Pulmonary artery endothelial cell (primary cell): ENCODE results near the gene GAS6. TPM values are rescaled to one million over a fixed set of nuclear protein-coding genes. Genes with fewer than 3 reads are reported as not detected.

ENCODE experiments used
- DNase-seq: peaks from one replicate; pipeline ENCODE4 v3.0.0-alpha.2; 2011; ENCODE audit warnings: low read depth, low spot score
- total RNA-seq: library from RNA; depleted of rRNA; stranded (reverse); fragments of >200 nt; gene quantifications from 2 replicates; pipeline ENCODE4 v1.2.3, GENCODE V29; 2014

Gene GAS6
- total RNA-seq, 1 donor from 2014 or later = 127 TPM

DNA sequence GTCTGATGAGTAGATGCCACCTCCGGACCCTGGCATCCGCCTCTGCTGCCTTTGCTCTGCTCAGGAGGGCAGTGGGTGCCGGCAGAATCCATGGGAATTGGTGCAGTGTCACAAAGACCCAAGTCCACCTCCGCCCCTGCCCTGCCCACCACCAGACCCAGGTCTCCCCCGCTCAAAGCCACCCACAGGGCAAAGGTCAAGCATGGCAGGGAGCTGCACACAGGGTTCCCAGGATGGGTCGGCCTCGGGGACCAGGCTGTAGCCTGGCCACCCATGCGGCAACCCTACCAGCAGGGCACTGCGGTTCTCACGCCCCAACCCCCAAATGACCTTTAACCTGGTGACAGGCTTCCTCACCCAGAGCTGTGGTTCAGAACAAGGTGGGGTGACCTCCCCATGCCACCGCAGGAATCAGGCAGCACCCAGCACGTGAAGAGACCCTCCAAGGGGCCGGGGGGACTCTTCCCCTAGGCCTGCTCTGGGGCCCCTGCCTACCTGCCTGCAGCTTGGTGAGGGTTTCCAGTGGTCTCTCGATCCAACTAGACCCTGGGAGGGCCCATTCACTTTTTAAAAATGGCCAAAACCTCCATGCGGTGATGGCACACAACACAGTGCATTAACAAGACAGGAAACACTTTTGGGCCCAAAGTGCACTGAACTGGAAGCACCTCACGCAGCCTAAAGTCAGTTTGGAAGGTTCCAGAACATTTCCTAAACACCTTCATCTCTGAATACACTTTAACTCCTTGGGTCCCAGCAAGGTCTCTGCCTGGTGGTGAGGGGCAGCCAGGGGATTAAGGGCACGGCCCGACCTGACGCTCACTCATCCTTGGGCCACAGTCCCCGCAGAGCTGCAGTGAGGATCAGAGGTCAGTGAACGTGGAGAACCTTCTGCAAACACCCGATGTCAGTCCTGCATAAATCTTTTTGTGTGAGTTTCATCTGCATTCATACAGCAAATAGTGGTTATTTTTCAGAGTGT is 11.0 kb downstream of the GAS6 start:
- DNase-seq = no peak

DNA sequence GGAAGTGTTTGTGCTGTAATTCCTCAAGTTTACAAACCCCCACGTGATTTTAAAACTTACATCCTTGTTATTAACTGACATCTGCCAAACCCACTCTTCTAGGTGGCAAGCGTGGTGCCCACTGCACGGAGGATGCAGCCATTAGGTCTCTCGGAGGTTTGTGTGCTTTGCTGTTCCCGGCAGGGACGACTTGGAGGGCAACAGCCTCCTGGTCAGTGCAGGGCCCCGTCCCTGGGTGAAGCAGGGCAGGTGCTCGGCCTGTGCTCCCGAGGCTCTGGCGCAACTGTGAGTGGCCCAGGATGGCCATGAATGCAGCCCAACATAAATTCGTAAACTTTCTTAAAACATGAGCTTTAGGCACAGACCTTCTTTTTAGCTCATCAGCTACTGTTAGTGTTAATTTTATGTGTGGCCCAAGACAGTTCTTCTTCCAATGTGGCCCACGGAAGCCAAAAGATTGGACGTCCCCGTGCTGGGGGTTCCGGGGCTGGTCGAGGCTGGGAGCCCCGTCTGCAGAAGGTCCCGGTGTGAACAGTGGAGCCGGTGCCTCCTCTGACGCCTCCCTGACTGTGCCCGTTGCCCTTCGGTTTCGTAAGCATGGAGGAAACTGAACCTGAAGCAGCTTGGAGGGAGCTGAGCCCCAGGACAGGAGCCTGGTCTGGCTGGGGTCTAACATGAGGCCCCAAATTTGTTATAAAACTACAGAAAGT is 11.9 kb downstream of the GAS6 start:
- DNase-seq = no peak

DNA sequence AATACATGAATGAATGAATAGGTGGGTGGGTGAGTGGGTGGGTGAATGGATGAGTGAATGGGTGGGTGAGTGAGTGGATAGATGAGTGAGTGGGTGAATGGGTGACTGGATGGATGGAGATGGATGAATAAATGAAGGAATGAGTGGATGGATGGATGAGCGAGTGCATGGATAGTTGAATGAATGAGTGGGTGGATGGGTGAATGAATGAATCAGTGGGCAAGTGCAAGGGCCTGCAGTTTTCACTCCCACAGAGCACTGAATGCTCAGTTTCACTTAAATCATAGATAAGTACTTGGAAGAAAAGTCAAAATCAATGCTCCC is 12.4 kb downstream of the GAS6 start:
- no peak for DNase-seq

DNA sequence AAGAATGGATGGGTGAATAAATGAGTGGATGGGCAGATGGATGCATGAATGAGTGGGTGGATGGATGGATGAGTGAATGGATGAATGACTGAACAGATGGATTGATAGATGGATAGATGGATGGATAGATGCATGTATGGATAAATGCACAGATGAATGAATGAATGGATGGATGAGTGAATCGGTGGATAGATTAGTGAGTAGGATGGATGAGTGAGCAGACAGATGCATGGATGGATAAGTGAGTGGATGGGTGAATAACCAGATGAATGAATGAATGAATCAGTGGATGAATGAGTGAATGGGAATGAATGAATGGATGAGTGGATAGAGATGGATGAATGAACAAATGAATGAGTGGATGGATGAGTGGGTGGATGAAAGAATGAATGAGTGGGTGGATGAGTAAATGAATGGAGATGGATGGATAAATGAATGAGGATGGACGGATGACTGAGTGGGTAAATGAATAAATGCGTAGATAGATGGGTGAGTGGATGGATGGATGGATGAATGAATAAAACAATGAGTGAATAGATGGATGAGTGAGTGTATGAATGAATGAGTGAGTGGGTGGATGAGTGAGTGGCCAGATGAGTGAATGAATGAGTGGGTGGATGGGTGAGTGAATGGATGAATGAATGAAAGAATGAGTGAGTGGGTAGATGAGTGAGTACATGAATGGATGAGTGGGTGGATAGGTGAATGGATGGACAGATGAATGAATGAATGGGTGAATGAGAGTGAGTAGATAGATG is 13.0 kb downstream of the GAS6 start:
- DNase-seq = no peak

DNA sequence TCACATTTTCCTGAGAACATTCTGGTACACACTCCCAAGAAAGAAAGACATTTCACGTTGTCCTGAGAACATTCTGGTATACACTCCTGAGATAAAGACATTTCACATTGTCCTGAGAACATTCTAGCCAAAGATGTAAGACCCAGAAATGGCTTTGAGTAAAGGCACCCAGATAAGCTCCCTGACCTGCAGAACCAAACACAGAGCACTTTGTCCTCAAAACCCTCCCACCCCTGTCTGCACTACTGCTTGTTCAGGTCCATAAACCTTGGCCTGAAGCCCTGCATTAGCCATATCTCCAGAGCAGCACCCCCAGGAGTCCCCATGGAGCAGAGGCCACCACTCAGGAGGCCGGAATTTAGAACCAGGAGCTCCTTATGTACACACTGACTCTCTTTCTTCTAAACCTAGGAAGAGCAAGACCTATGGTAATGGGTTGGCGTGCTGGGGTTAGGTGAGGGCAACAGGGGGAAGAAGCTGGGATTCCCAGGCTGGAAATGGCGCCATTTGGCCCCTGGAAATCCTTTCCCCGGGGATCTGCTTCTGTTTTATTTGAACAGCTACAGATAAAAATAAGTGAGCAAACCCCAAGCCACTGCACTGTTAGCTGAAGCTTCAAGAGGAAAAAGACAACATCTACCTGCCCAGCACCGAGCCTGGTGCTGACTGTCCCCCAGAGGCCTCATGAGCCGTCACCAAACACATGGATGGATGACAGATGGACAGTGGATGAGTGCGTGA is 13.7 kb downstream of the GAS6 start:
- DNase-seq = no peak

DNA sequence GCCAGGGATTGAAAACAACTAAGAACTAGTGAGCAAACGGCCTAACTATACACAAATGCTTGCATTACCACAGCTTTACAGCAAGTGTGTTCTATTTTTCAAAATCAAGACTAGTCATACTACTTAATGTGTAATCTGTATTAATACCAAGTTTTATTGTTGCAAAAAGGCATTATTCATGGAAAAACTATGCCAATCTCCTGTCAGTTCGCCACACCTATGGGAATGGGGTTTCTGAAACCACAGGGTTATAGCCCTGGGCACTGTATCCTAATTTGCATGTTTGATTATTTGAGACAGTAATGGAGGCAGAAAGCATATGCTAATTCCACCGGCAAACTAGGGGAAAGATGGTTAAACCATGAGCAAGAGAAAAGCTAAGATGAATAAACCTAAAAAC is 14.3 kb downstream of the GAS6 start:
- no peak for DNase-seq

DNA sequence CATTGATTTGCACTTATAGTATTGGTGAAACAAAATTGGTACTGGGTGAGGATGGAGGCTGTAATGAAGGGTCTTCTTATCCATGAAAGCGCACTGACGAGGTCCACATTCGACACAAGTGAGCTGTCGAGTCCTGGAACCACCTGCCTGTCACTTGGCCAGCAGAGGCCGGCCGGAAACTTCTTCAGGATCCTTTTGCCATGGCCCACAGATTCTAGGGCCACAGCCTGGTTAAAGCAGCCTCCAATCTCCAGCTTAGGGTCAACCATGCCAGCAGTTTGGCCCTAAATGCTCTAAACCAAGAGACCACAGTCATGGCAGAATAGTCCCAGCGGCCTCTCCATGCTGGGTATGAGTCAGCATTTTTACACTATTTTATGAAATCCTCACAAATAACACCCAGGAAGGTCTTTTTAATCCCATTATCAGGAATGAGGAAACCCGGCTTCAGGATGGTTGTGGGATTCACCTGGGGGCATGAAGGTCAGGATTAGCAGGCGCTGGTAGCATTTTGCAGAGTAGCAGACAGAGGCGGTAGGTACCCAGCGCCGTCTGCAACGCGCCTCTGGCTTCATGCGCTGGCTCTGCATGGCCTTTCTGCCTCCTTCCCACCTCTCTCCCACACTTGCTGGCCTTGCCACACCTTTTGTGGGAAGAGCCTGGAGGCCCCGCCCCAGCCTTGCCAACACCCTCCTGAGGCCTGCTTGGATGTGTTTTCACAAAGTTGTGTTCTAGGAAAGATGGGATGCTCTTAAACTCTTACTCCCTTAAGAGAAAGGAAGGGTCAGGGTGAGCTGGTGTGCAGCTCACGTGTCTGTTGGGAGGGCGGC is 15.2 kb downstream of the GAS6 start:
- no peak for DNase-seq

DNA sequence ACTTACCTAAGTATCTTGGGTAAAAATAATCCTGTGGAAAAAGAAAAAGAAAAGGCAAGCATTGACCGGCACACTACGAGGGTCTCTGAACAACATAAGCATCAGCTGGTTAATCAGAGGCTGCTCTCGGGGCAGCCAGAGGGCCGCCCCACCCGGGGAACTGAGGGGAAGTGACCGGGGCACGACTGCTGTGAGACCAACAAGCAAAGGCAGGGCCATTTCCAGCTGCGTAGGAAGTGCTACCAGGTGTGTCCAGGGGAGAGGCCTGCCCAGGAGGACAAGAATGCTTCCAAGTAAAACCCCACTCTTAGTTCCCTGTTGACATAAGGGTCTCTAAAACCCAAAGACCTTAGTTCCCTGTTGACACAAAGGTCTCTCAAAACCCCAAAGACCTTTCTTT is 15.9 kb downstream of the GAS6 start:
- no peak for DNase-seq

DNA sequence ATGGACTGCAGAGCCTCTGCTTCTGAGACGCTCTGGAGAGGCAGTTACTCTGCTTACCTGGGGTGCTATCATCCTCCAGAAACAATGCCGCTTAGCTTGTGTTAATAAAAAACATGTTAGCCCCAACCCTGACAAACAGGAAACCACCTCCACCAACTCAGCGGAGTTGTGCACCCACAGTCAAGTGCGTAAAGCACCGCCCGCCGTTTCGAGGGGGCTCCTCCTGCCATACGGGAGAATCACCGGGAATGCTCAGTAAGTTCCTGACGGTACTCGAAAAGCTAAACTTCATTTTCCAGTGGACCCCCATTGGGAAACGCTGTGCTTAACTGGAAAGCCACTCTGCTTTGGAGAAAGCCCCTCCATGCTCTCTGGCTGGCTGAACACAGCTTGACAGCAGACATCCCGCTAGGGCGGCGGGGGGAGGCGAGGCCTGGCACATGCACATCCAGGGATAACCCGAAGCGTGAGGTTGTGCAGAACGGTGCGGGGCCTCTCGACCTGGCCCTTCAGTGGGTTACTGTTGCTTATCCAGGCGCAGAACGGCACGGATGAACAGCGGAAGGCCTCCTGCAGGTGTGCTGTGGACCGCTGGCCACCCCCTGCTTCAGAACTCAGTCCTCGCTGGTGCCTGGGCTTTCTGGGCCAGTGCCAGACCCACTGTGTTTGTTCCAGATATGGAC is 17.1 kb downstream of the GAS6 start:
- no peak for DNase-seq

DNA sequence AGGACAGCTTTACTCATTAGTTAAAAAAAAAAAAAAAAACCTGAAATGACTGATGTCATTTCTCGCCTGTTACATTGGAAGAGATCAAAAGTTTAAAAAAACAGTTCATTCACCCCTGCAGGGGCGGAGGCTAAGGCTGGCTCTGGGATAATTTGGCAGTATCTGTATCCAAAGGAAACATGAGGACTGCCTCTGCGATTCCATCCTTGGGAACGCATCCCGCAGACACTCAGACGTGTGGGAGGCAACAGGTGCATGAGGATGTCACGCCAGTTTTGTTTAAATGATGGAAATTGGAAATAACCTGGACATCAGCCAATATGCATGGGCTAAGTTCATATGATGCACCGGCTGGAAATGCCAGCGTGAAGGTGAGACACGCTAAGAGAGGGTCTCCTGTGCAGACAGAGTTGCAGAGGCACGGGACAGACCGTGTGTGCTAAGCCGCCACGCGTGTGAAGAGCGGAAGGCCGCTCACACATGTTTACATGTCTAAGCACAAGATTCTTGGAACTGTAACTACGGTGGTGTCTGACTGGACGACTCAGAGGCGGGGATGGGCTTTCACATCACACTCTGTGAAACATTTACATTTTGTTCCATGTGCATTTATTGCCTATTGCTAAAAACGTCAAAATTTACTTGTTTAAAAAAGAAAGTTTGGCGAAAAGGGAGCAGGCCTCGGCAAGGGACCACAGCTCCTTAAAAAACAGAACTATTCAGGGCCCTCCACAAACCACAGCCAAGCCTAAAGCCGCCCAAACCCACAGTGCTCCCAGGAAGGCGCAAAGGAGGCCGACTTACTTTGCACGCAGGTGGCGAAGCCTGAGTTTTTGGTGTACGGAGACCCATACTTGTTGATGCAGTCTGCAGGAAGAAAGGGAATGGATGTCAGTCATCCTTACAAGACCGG is 17.9 kb downstream of the GAS6 start:
- DNase-seq = no peak

DNA sequence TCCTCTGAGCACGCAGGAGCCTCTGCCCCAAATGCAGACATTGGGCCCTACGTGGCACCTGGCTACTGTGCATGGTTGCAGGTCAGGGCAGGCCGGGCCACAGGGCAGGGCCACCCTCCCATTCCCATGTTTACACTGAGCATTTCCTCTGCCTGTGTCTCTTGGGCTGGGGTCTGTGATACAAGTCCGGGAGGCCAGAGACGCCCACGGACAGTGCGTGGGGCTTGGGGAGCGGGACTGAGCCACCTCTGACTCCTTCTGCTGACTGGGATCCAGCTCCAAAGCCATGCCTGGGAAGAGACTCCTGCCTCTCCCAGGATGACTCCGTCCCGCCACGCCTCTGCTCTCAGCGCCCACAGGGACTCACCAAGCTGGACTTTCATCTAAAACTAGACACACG is 18.8 kb downstream of the GAS6 start:
- DNase-seq = no peak

DNA sequence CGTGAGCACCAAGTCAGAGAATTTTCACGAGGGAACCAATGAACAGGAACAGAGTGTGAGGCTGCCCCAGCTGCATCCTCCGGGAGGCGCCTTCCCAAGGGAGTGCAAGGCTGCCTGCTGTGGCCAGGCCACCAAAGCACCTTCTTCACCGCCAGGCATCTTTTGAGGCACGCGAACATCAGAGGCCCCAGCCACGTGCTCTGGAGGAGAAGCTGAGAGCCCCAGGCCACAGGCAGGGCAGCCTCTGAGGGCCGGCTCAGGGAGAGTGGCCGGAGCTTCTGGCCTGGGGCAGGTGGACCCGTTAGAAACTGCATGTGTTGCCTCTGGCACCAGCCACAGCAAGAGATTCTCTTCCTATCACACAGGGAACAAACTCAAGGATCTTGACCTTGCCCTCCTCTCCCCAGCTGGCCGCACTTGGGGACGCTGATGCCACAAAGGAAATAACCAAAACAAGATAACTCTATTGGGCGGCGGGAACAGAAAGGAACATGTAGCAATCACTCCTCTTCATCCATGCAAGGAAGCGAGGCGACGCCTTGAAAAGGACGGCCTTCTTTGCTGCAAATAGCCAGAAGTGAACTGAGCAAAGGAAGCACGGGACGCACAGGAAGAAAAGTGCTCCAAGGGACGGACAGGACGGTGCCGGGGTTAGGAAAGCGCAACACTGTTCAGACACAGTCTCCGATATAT is 19.9 kb downstream of the GAS6 start:
- DNase-seq = no peak

DNA sequence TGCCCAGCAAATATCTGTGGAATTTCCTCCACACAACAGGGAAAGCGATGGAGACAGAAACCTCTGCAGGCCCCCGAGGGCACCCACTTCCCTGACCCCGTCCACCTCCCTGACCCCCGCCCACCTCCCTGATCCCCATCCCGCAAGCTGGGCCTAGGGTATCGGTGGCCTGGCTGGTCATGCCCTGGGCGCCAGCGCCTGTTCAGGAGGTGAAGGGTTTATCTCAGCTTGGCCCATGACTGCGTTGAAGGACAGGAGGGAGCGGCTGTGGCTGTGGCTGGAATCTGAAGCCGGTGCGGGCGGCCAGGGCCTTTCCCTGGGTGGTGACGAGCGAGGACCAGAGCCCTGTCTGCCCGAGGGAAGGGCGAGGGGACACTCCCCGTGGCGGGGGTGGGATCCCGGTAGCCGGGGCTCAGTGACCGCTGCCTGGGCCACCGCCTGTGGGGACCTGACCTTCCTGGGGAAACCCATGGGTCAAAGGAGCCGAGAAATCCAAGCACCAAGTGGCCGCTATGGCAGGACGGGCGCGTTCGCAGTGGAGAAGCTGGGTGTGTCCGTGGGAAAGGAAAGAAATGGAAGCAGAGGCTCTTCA is 20.7 kb downstream of the GAS6 start:
- DNase-seq = no peak

DNA sequence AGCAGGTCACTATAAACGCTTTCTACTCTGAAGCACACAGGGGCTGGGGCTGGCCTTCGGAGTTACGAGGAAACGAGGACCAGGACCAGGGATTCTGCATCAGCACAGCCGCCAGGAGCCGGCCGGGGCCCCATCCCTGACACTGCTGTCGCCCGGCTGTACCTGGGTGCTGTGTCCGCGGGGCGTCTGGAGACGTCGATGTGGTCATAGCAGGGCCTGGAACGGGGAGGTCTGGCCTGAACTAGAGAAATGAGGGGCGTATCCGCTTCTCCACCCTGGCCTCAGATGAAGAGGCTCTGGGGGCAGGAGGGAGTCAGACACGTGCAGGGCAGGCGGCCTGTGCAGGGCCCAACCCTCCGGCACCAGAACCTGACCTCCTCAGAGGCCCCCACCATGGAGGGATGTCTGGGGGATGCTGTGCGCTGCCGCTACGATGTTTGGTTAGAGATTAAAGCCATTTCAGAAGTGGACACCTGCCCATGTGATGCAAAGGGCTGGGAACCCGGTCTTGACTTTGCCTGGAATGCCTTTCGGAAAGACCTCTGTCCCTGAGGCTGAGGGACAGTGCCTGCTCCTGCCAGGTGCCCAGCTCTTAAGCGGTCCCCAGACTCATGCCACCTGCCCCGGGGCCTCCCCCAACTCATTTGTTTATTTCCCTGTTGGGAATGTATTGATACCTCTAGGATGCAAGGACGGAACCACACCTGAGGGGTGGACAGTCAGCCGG is 21.4 kb downstream of the GAS6 start:
- DNase-seq = no peak

DNA sequence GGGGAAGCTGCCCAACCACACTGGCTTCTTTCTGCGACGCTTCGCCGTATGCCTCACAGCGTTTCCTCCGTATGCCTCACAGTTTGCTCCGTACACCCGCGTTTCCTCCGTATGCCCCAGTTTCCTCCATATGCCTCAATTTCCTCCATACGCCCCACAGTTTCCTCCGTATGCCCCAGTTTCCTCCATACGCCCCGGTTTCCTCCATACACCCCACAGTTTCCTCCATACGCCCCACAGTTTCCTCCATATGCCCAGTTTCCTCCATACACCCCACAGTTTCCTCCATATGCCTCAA is 22.6 kb downstream of the GAS6 start:
- no peak for DNase-seq

DNA sequence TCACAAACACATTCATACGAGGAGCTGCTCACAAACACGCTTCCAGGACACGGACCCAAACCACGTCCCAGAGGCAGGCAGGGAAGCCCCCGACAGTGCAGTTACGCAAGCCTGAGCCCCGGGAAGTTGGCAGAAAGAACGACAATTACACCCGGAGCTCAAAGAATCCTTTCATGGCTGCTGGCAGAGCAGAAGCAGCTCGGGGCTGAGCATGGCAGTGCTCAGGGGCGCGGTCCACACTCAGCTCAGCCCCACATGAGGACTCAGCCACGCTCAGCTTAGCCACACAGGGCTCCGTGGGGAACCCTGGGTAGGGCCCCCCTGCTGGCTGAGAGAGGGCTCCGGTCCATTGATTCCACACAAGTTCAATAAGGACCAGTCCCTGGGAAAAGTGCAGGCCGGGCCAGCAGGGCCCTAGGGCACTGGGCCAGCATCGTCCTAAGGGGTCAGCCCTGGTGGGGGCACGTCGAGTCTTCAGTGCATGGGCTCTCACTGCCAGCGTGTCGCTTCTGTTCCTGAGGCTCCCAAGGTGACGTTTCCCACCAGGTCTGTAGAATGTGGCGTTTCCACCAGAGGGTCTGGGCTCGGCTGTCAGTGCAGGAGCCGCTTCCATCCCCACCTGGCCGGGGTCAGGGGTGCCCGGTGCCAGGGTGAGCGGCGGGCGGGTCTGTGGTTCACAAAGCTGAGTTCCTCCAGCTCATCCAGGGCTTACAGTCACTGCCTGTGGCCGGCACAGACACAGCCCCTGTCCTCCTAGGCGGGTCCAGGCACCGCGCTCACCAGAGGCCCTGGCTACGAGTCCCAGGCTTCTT is 23.1 kb downstream of the GAS6 start:
- DNase-seq = no peak
